Skin epidermis (tissue), 12 donors: Measurements from ENCODE around the gene JDP2.
"Not testable (repeated sequence)": the region's sequence is repeated elsewhere in the genome, so short reads cannot be mapped to it uniquely, and the experiment has no call there.

Source experiments
- H3K27ac ChIP-seq, 21 experiments: fragments of 200-600 bp; sonication (generic) in 11 of 21; one replicate each; pipeline ENCODE4 v1.5.0; 2020; ENCODE audit warnings: mild to moderate bottlenecking in 3 of 21, inconsistent platforms in 2 of 21, moderate library complexity in 2 of 21
- H3K4me3 ChIP-seq, 7 experiments: fragments of 200-600 bp; sonication (generic) in 2 of 7; one replicate each; pipeline ENCODE4 v1.5.0; 2020; ENCODE audit warnings: inconsistent platforms in 2 of 7, mild to moderate bottlenecking in 2 of 7, moderate library complexity in 1 of 7

JDP2 gene

DNA sequence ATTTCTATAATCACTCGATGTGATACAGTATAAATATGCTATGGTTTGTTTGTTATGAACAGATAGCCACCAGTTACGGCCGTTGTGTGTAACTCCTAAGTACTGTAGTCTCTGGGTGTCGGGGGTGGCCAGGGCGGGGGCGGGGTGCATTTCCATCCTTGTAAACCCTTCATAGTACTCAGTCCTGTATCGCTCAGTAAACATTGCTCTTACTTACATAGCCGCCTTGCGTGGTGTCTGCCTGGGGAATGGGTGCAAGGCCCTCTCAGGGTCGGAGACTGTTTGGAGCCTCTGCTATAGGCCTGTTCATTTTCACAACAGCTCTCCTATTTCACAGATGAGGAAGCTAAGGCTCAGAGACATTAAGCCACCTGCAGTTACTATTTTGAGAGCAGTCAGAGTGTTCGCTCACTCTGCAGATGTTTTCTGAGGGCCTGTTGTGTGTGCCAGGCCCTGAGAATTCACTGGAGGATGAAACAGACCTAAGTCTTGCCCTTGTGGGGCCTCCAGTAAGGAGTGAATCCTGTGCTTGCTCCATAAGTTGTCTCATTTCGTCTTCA is 42.5 kb downstream of the JDP2 start:
- H3K27ac ChIP-seq = peak overlapping the region in 1 of 21 experiments; percentile 15
- no peak overlapping the region for H3K4me3 ChIP-seq

DNA sequence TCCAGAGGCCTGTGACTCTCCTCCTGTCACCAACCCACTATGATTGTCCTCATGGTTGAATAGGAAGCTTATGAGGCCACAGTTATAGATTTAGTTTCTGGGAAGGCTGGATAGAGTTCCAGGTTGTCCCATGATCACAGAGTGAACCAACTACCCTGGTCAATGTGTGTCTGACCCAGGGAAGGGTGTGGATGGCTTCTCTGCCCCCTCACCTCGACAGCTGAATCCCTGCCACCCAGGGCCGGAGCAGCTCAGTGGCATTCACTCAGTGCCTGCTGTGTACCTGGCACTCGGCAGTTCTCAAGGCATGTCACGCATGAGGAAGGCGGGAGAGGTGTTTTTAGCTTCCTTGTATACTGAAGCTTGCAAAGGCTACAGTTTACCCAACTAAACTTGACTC is 43.2 kb downstream of the JDP2 start:
- Histone ChIP-seq H3K27ac (no peak overlapping the region), H3K4me3 (no peak overlapping the region)

DNA sequence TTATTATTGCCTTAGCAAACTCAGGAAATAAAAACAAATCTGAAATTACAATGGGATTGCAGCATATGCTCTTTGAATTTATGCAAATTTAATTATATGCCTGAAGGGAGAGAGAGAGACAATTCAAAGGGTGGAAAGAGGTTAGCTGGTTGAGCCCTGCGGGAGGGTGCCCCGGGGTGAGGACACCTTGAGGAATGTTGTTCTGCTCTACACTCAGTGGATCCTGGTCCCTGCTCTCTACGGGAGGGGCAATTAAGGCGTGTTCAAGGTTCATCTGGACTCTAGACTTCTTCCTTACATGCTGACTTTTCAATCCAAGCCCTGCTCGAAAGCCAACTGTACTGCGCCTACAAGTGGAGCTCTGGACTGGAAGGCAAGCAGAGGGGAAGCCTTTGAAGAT is 46.3 kb downstream of the JDP2 start:
- H3K4me3 ChIP-seq, H3K27ac ChIP-seq: not testable (repeated sequence)

DNA sequence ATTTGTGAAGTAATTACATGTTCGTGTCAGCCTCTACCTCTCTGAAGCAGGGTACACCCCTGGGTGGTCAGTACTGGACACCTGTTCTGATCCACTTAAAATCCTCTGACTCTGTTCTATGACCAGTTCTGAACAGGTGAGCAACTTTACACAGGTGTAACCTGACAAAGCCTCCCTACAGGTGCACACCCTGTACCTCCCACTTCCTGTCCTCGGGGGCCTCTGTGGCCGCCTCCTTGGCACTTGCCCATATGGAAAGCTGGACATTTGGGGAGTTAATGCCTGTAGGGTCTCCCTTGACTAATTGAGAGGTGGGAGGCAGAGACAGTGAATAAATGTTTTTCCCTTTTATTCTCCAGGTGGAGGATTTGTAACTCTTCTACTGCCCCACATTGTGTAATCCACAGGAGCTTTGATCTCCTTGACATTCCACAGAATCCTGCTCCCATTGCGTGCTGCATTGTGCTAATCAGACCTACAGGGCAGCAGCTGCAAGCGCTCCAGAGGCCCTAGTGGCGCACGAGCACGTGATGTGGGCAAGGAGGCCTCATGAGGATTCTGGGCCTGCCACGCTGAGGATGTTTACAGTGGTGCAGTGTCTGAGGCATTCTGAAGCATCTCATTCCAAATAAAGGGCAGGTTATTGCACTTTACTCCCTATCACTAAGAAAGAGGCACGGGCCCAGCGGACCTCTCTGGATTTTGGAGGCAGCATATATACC is 48.6 kb downstream of the JDP2 start:
- no peak overlapping the region for H3K4me3 ChIP-seq
- H3K27ac ChIP-seq = no peak overlapping the region

DNA sequence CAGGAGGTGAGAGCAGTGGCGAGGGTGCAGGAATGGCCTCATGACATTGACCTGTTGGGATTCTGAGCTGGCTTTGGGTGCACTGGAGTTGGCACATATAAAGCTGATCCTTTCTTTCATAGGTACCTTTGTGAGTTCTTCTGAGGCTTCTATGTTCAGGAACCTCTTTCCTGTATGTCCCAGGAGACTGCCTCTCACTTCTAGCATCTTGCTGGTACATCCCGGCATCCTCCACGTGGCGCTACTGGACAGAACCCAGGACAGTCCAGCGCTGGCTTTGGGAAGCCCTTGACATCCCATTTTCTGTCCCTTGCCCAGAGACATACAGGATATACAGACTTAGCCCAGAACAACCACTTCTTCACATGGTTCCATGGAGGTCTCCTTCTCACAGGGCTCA is 50.1 kb downstream of the JDP2 start:
- no peak overlapping the region for H3K4me3 ChIP-seq
- H3K27ac ChIP-seq = no peak overlapping the region

DNA sequence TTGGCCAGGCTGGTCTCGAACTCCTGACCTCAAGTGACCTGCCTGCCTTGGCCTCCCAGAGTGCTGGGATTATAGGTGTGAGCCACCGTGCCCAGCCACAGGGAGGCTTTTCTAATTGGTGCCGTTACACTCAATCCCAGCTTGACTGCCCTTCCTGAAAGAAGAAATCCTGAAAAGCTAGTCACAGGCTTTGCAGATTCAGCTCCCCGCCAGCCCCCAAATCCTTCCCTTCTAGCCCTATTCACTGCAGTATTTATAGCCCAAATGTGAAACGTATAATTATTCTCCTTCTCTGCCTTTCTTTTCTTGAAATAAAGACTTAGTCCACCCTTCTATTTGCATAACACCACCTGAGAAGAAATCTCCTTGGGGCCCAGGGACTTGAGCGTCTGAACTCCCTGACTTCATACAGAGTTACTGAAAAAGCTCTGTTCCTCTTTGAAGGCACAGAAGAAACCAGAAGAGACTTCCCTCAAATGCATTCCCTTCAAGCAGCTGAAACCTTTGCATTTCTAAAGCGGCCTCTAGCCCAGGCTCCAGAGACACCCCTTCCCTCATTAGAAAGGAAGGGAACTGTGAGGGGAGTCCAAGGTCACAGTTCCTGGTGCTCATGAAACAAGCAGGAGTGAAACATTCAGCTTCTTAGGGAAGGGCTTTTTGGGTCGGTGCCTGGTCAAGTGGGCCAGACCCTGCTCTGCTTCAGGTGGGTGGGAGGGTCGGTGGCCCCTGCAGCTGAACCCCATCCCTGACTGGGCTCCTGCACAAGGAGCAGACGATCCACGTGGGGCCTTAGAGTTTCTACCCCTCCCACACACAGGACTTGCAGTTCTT is 52.2 kb downstream of the JDP2 start:
- H3K27ac ChIP-seq = no peak overlapping the region
- no peak overlapping the region for H3K4me3 ChIP-seq

DNA sequence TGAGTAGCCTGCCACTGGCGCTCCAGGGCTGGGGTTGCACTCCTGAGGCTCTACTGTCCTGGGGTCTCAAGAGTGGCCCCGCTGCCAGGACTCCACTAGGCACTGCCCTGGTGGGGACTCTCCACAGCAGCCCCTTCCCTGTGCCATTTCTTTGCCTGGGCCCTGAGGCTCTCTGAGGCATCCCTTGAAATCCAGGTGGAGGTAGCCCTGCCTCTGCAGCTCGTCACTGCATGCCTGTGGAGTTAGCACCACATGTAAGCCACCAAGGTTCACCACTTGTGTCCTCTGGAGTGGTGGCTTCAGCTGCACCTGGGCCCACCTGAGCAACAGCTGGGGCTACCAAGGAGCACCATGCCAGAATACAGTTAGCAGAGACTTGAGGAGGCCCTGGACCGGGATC is 54.5 kb downstream of the JDP2 start:
- Histone ChIP-seq H3K4me3 (no peak overlapping the region), H3K27ac (no peak overlapping the region)

DNA sequence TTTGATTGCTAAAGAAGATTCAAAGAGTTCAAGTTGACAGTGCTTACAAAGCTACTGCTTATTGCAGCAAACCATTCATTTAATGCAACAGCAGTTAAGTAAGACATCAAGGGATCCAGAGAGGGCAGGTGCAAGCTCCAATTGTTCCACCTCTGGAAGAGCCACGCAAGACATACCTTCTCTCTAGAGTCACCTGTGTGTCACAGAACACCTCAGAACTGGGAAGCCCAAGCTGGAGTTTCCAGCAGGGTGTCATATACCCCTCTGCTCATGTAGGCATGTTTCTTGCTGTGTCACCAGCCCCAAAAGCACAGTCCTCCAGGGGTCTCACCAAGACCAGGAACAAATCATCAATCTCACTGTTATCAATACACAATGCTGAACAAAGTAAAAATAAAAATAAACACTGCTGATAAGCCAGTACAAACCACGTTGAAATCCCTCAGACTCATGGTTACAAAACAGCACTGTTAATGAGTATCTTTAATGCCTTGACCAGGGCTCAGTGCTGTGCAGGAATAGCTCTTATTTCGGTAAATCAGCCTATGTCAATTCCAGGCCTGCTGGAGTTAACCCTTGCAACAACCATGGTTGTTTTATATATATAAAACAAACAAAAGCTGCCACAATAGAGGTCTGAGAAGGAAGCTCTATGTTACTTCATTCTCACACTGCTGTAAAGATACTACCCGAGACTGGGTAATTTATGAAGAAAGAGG is 57.0 kb downstream of the JDP2 start:
- H3K27ac ChIP-seq = no peak overlapping the region
- no peak overlapping the region for H3K4me3 ChIP-seq

DNA sequence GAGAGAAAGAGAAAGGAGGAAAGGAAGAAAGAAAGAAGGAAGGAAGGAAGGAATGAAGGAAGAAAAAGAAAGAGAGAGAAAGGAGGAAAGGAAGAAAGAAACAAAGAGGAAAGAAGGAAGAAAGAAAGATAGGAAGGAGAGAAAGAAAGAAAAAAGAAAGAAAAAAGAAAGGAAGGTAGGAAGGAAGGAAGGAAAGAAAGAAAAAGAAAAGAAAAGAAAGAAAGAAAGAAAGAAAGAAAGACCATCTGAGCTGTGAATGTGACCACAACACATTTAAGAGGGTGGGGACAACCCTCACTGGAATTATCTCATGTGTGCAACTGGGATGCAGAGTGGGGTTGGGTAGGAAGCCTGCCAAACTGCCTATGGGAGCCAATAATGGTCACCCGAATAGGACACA is 58.5 kb downstream of the JDP2 start:
- no peak overlapping the region for H3K4me3 ChIP-seq
- H3K27ac ChIP-seq = no peak overlapping the region

DNA sequence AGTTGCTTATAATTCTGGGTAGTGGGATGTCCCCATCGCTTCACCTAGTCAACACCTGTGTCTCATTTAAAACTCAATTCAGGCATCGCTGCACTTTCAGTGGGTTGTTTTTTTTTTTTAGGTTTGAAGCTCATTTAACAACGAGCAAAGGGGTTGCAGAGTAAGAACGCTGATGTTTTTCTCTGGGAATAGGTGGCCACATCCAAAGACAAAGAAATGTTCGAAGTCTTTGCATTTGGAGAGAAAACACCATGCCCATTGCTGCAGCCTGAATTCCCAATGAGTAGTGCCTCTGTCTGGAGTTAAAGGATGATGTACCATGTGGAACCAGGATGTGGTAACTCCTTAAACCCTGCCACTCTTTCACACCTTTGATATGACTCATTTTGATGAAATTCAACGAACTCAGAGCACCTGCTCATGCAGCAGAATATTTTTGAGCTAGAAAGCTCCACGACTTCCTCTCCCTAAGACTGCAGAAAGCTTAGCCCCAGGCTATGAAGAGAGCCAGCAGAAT is 59.4 kb downstream of the JDP2 start:
- Histone ChIP-seq H3K27ac (no peak overlapping the region), H3K4me3 (no peak overlapping the region)

DNA sequence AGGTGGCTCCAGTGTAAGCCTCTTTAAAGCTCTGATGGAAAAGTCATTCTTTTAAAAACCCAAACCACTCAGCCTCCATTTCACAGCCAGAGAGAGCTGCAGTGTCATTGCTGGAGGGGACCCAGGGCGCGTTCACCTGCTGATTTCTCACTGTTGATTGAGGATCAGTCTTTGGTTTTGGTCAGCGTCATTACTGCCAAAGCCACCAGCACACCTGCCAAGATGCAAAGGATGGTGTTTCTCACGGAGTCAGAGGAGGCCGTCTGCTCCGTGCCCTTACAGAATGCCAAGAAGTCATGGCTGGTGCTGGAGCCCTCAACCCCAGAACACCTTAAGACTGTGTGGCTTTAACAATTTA is 61.6 kb downstream of the JDP2 start:
- Histone ChIP-seq H3K27ac (no peak overlapping the region), H3K4me3 (peak overlapping the region in 1 of 7 experiments; percentile 10)

DNA sequence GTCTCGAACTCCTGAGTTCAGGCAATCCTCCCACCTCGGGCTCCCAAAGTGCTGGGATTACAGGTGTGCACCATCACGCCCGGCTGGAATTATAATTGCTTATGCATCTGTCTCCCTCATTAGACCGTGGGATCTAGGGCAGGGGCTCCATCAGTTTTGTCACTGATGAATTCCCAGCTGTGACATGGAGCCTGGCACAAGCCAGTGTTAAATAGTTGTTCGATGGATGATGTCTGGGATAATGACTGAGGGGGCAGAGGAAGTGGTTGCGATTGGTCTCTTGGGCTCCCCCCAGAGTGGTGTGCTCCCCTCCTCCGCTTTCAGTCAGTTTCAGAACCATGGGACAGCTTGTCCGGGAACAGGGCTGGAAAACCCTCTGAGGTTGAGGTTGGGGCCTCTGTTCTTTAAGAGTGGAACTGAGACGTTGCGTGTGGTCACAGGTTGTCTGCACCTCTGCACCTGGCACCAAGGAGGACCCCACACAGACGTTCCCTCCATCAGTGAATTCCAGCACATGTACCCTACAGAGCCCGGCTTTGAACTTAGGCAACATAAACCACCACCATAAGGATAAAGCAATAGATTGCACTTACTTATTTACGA is 63.7 kb downstream of the JDP2 start:
- H3K4me3 ChIP-seq = no peak overlapping the region
- H3K27ac ChIP-seq = no peak overlapping the region

DNA sequence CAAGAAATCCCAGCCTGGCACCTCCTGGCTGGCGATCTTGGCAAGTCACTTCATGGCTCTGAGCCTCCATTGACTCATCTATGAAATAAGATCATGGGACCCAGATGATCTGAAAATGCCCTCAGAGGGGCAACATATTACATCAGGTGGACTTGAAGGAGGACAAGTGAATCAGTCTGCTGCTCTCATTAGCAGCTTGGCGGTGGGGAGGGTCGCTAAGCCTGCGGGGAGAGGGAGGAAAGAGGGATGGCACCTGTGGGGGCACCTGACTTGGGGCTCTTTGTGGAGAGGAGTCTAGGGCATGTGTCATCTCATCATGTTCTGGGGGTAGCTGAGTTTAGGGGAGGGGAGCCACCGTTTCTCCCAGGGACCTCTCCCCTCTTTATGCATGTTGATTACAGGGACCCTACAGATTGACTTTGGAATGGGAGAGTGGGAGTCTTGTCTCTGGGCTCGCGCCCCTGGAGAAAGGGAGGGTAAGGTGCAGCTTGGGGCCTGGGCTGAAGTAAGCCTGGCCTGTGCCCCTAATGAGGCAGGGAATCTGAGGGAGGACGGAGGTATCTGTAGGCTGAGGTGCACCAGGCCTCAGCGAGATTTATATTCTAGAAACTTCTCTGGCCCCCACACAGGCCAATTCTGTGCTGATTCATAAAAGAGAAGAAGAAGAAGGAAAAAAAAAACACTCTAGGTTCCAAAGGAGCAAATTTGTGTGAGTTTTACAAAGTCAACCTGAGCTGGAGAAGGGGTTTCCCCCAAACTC is 65.2 kb downstream of the JDP2 start:
- Histone ChIP-seq H3K27ac (no peak overlapping the region), H3K4me3 (no peak overlapping the region)

DNA sequence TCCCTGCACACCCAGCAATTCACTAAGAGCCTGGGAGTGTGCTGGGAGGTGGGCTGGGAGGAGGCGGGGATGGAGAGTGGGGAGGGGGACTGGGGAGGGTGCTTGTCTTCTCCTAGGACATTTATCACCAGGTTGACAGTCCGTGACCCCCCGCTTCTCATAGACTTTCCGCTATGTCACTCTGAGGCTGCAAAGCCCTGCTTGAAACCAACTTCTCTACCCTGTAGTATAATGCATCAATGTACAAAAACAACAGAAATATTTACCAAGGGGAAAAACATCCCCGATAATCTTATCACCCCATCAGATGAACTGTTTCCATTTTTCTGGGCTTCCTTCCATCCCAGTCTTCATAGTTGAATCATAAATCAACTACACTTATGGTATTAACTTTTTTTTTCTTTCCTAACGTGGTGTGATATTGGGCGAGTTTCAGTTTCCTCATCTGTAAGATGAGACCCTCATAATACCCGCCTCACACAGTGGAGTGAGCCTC is 65.8 kb downstream of the JDP2 start:
- no peak overlapping the region for H3K4me3 ChIP-seq
- H3K27ac ChIP-seq = no peak overlapping the region

DNA sequence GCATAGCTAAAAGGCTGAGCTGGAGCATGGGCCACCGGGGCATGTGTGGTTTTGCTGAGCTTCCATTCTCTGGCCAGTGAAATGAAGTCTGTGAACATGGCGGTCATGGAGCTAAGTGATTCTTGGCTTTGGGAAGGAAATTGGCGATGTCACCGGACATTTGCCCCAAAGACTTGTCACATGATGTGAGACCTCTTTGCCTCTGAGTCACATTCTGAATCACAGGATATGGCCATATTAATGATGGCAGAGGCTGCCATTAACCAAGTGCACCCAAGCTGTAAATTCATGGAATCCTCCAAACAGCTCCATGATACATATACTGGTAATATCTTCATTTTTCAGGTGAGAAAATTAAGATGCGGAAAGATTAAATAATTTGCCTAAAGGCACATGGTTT is 67.1 kb downstream of the JDP2 start:
- Histone ChIP-seq H3K27ac (no peak overlapping the region), H3K4me3 (no peak overlapping the region)

DNA sequence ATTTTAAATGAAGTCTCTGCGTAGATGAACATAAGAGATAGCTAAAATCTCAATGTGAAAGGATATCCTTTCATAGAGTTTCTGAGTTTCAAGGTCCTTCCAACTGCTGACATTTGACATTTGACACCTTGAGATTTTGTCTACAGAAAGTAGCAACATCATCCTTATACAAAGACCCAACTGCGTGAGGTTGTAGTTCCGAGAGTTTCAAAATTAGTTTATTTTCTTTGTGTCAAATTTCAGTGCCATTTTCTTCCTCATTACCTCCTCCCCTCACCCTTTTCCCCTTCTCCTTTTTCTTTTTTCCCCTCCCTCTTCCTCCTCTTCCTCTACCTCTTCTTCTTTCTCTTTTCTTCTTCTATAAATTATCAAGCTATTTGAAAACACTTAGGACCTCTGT is 67.6 kb downstream of the JDP2 start:
- no peak overlapping the region for H3K27ac ChIP-seq

DNA sequence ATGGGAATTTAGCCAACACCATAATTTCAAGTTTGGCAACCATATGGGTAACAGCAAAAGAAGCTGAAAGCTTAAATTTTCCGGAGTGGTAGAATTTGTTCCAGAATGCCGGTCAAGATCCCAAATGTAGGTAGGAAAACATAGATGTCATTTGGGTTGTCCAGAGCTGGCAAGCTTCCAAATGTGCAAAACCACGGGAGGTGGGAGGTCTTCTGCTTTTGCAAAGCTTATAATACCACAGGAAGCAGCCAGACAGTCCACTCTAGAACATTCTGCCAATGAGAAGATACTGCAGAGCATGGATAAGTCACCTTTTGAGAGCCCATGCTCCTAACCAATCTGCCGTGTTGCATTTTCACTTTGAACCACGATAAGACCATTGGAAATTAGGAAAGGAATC is 68.1 kb downstream of the JDP2 start:
- no peak overlapping the region for H3K4me3 ChIP-seq

More for the DNA sequence above, 67.6 kb downstream of the JDP2 start:
- no peak overlapping the region for H3K4me3 ChIP-seq

DNA sequence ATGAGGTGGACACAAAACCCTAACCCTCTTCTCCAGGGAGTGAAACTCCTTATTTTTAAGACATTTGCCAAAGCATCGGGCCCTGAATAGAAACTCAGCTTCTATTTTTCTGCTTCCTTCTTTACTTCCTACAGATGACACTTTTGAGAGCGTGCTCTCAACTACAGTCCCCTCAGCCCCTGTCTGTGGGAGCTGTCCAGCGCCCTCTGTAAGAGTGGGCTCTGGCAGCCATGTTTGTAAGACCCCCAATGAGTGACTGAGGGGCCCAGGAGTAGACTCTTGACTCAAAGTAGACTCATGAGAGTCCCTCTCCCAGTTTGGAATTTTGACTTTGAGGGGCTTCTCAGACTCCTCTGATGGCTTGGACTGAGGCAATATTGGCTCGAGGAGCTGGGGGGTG is 68.9 kb downstream of the JDP2 start:
- Histone ChIP-seq H3K27ac (peak overlapping the region in 6 of 21 experiments; percentile 12 to 53 (median 39)), H3K4me3 (no peak overlapping the region)

More for the DNA sequence above, 68.1 kb downstream of the JDP2 start:
- no peak overlapping the region for H3K27ac ChIP-seq

DNA sequence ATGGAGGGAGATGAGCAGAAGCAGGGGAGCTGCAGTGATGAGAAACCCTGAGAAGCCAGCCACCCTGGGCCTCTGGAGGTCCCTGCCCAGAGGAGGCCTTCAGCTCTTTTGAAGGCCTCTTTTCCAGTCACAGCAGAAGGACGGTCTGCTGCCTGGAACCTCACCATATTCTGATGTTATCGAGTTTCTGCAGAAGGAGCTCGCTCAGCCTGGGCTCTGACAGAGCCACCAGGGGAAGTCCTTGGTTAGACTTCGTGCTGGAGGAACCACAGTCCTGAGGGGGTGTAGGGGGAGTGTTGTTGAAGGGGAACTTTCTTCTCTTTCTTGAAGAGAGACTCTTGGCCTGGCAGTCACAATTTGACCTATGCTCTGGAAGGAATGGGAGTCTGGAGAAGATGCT is 69.4 kb downstream of the JDP2 start:
- H3K27ac ChIP-seq = peak overlapping the region in 5 of 21 experiments; percentile 12 to 53 (median 43)
- no peak overlapping the region for H3K4me3 ChIP-seq
